Thyroid gland (tissue), 4 donors: Measurements from ENCODE around the gene LMNTD2.

Experiments used
- CTCF ChIP-seq, 6 experiments: fragments of 200-600 bp in 3 of 6; fragments of 450-650 bp in 3 of 6; sonication (generic) in 3 of 6; IDR thresholded peaks; one replicate each; pipeline ENCODE4 v1.5.1; 2016 to 2019; ENCODE audit warnings: antibody characterized with exemption in 6 of 6, mild to moderate bottlenecking in 2 of 6, inconsistent platforms in 1 of 6, moderate library complexity in 1 of 6
- POLR2A ChIP-seq, 2 donors: fragments of 450-650 bp; IDR thresholded peaks; one replicate each; pipeline ENCODE4 v1.6.1; 2017; ENCODE audit warnings: antibody characterized with exemption in 2 of 2, mild to moderate bottlenecking in 2 of 2, moderate library complexity in 1 of 2

- TF ChIP-seq CTCF (IDR thresholded peaks at IDR 0.05) (no peak), POLR2A (IDR thresholded peaks at IDR 0.05) (no peak)
These were observed 42.6 kb upstream of the LMNTD2 start for GRCh38 chr11:603154-603553.
